CD4-positive, alpha-beta T cell treated with Interleukin-15 for 4 hours (primary cell): Measurements from ENCODE around the gene WDR1.

Experiments used
- DNase-seq: peaks from one replicate; pipeline ENCODE4 v3.0.0-alpha.2; 2020; ENCODE audit warnings: low spot score

WDR1 gene, protein sequence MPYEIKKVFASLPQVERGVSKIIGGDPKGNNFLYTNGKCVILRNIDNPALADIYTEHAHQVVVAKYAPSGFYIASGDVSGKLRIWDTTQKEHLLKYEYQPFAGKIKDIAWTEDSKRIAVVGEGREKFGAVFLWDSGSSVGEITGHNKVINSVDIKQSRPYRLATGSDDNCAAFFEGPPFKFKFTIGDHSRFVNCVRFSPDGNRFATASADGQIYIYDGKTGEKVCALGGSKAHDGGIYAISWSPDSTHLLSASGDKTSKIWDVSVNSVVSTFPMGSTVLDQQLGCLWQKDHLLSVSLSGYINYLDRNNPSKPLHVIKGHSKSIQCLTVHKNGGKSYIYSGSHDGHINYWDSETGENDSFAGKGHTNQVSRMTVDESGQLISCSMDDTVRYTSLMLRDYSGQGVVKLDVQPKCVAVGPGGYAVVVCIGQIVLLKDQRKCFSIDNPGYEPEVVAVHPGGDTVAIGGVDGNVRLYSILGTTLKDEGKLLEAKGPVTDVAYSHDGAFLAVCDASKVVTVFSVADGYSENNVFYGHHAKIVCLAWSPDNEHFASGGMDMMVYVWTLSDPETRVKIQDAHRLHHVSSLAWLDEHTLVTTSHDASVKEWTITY

GRCh38 chr4:10116569-10117358, at the start of gene WDR1:
TSS of gene WDR1 (minus strand) at chr4:10116799. CDS start at chr4:10116666, 133 bp downstream.
- peak; percentile 90 for DNase-seq

GRCh38 chr4:10164877-10165283, 48.3 kb upstream of the WDR1 start:
- no peak for DNase-seq

DNA sequence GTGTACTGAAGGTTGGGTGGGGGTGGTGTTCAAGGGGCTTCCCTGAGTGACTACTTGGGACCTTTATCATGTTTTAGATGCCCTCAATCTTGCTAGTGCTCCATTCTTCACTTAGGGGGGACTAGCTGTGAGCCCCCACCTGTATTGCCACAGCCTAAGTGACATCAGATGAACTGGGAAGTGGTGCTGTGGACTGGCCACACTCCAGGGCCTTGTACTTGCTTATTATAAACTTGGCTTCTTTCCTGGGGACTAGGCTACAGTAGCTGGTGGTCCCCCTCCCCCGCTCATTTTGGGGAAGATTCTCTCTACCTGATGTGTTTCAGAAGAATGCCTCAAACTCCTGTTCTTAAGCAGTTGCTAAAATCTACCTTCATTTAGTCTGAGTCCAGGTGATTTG, 46.7 kb upstream of the WDR1 start:
- no peak for DNase-seq

DNA sequence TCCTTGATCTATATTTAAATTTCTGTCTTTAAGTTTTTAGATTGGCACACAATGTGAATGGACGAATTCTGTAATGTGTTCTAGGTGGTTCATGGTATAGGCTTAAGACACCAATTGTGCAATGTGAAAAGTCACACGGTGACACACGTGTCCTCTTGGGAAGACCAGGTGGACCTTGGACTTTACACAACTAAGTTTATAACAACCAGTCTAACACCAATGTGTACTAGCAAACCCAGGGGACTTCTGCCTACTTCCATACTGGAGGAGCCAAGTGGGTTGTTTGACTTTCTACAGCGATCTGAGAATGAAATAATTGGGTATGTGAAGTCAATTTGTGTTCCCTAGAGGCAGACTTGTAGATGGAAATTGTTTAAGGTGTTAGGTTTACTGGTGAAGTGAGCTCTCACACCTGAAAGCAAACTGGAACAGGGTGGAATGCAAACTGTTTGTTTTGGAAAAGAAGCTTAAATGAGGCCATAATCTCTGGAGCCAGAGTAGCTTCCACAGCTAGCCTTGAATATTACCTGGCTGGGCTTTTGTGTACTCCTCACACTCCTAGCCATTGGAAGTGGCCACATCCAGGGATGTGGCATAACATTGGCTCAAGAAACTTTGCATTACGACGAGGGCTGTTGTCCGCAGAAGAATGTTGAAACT, 45.9 kb upstream of the WDR1 start:
- DNase-seq = no peak

DNA sequence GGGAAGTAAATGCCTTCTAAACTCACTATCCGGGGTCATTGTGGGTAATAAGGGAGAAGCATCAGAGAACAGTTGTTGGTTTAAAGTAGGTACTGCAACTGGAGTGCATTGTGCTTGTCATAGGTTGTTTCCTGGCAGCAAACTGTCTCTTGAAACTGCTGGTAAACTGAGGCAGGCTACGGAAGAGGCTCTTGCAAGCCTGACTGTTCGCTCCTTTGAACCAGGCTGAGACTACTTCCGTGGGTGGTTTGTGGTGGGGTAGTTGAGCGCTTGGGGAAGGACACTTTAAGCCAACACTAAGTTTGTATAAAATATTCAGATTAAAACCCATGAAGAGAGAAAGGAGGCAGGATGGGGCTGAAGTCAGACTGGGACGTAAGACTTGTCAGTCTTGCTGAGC, 45.2 kb upstream of the WDR1 start:
- DNase-seq = peak; percentile 42

GRCh38 chr4:10161146-10161545, 44.5 kb upstream of the WDR1 start:
- no peak for DNase-seq

DNA sequence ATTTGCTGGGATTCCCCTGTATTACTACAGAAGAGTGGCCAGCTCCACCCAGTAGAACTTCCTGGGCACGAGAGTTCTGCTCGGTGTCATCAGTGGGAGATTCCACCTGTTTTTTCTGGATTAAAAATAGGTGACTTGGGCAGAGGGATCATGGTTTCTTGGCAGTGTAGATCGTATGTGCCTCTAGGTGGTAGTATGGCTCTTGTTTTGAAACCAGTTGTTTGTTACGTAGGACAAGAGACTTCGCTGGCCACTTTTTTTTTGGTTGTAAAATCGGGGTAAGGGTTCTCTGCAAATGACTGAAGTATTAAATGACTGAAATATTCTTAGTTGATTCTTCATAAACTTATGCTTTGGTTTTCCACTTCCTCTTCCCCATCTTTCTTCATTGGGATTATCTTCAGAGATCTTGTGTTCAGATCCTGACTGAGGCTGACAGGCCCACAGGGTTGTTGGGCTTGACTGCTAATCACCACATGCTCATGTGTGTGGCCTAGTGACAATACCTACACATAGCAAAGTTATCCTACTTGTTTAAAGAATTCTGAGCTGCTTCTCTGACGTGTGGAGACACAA, 43.8 kb upstream of the WDR1 start:
- peak; percentile 13 for DNase-seq

DNA sequence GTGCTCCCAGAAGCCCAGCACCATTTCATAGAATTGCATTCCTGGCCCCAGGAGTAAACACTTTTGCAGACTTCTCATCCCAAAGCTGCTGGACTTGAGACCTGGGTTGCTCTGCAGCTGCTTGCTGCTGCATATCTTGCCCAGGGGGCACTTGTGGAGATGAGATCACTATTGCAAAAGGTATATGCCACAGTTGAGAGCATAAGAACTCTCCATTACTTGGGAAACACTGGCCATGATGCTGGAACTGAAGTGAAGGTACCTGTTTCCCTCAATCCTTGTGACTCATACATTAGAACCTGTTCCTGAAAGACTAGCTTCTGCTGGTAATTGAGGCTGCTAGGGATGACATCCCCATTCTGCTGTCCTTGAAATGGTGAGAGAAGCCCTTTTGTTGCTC, 43.1 kb upstream of the WDR1 start:
- DNase-seq = no peak

- no peak for DNase-seq
Observed at GRCh38 chr4:10158333-10158942, 41.8 kb upstream of the WDR1 start.

GRCh38 chr4:10157478-10158332, 41.1 kb upstream of the WDR1 start:
- DNase-seq = peak; percentile 41

DNA sequence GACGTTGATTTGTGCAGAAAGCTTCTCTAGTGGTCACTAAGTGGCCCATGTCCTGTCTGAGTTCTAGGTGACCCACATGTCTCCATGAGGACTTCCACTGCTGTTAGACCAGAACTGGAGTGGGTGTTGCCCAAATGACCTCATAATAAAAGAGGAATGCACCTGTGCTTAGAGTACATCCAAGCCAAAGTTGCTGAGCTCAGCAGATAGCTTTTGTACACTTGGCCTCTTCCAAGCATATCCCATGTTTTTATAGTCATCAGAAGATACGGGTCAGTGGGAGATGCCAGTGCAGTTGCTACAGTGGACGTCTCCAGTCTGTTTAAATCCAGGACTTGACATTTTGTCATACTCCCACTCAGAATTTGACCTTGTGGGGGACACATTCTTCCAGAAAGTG, 37.6 kb upstream of the WDR1 start:
- no peak for DNase-seq

DNA sequence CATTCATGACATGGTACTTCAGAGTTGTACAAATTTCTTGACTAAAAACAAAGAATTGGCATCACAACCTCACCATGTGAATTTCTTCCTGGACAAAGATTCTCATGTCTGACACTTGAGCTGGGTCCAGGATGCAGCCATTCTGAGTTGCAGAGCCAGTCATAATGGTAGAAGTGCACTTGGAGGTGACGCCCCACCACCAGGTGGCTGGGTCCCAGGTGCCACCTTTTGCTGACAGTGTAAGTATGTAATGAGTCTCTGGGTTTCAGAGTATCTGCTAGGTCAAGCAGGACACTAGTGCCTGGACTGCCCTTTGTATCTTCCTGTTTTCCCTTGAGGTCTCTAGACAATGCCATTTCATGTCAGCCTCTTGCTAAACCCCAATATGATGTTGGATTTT, 36.6 kb upstream of the WDR1 start:
- DNase-seq = no peak

DNA sequence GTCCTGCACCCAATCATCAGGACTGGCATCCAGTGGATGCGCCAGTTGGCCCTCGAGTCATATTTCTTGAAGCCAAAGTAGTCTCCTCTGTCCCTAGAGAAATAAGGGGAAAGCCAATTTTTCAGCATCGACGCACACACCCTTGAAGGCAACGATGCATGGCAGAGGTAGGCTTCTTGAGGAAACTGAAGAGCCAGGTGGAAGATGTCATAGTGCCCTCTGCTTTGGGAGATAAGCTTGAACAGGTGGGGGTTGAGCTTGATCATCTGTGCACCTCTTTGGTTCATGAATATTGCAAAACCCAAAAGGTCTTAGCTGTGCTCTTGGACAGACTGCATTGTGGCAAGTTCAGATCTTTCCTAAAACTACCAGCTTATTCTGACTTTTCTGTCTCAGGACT, 34.6 kb upstream of the WDR1 start:
- no peak for DNase-seq

- no peak for DNase-seq
Observed at GRCh38 chr4:10144966-10145365, 28.4 kb upstream of the WDR1 start.

DNA sequence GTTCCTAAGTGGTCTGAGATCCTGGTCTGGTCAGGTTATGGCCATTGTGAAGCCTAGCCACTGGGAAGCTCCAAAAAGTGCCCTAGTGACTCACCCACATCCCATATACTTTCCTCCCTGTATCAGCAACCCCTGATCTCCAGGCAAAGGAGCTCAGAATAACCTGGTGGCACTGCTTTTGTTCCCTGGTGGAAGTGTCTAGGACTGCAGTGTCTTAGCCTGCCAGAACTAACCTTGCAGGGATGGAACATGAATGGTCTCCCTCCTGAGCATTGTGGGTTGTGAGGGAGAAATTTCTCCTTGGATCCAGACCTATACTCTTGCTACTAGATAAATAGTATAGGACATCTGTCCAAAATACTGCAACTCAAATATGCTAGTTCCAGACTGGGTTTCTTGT, 27.9 kb upstream of the WDR1 start:
- no peak for DNase-seq

GRCh38 chr4:10143171-10143570, 26.6 kb upstream of the WDR1 start:
- no peak for DNase-seq

- DNase-seq = no peak
Observed at GRCh38 chr4:10140866-10141759, 24.5 kb upstream of the WDR1 start.

GRCh38 chr4:10139518-10139917, 22.9 kb upstream of the WDR1 start:
- DNase-seq = no peak

DNA sequence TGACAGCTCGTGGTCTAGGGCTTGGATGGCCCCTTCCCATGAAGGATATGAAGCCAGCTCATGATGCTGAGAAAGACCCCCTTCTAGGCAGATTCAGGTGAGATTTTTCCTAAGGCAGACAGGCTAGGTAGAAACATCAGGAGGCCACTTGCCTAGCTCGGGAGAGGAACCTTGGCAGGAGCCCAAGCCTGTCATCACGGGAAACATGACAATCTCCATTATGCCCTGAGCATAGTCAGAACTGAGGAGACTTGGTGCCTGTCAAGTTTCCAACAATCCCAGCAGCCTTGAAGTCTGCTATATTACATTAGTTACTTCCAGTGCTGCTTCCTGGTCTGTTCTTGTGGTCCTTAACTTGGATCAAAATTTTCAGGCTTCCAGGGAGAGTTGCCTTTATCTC, 18.7 kb upstream of the WDR1 start:
- no peak for DNase-seq

- no peak for DNase-seq
Observed at GRCh38 chr4:10134141-10134540, 17.5 kb upstream of the WDR1 start.
